Activated T-cell treated with anti-CD3 and anti-CD28 coated beads, Interleukin-2, amount 50 U/mL, for 72 hours (primary cell): ENCODE measurements around the gene TCF3. TPM values are rescaled to one million over a fixed set of nuclear protein-coding genes. Genes with fewer than 3 reads are reported as not detected.

Source experiments
- ATAC-seq, 2 donors: fragments of 150-1000 bp; cut with Tn5 transposase; replicated peaks in 1 of 2; 2 replicates each; pipeline ENCODE4 v1.10.0; 2021; ENCODE audit warnings: moderate library complexity in 2 of 2, mild to moderate bottlenecking in 1 of 2
- DNase-seq, 2 donors: peaks; one replicate each; pipeline ENCODE4 v3.0.0; 2021 to 2022; ENCODE audit warnings: mixed read lengths in 1 of 2
- H3K27ac Mint-ChIP-seq: one replicate; pipeline ENCODE4 v1.8.0; 2022; ENCODE audit warnings: mild to moderate bottlenecking, moderate library complexity, mixed read lengths
- H3K27me3 Mint-ChIP-seq: one replicate; pipeline ENCODE4 v1.8.0; 2022; ENCODE audit warnings: low read depth, mixed read lengths
- H3K36me3 Mint-ChIP-seq, 2 donors: one replicate each; pipeline ENCODE4 v1.8.0; 2022; ENCODE audit warnings: mixed read lengths in 2 of 2, mild to moderate bottlenecking in 1 of 2; ENCODE audit not compliant: insufficient read depth in 2 of 2
- H3K4me1 Mint-ChIP-seq: one replicate; pipeline ENCODE4 v1.8.0; 2022; ENCODE audit warnings: low read depth, mixed read lengths
- H3K4me3 Mint-ChIP-seq, 2 donors: one replicate each; pipeline ENCODE4 v1.8.0; 2022; ENCODE audit warnings: mild to moderate bottlenecking in 2 of 2, mixed read lengths in 2 of 2, moderate library complexity in 2 of 2
- H3K9me3 Mint-ChIP-seq, 2 donors: one replicate each; pipeline ENCODE4 v1.8.0; 2022; ENCODE audit warnings: mixed read lengths in 2 of 2
- total RNA-seq, 2 donors: library from RNA; stranded (reverse); gene quantifications; one replicate each; pipeline ENCODE4 v1.2.3, GENCODE V29; 2022

The TCF3 gene
- total RNA-seq, 2 donors from 2014 or later: 112 to 126 TPM

DNA sequence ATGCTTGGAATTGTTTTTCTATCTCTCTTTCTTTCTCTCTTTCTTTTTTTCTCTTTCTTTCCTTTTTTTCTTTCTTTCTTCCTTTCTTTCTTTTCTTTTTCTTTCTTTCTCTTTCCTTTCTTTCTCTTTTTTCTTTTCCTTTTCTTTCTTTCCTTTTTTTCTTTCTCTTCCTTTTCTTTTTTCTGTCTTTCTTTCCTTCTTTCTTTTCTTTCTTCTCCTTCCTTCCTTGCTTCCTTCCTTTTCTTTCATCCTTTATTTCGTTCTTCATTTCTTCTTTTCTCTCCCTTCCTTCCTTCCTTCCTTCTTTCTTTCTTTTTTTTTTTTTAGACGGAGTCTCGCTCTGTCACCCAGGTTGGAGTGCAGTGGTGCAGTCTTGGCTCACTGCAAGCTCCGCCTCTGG lies 82.4 kb downstream of the TCF3 start:
- H3K4me3 Mint-ChIP-seq: peak overlapping the region; percentile 3 to 65
- peaks cover 13% of the 10 kb centered on the region for H3K27me3 Mint-ChIP-seq
- no peaks in the 10 kb centered on the region for H3K9me3 Mint-ChIP-seq
- H3K27ac Mint-ChIP-seq: peak overlapping the region; percentile 79
- DNase-seq (no peak), ATAC-seq (no peak)
- H3K4me1 Mint-ChIP-seq: peaks cover 7% of the 10 kb centered on the region
- H3K36me3 Mint-ChIP-seq: no peaks in the 10 kb centered on the region

DNA sequence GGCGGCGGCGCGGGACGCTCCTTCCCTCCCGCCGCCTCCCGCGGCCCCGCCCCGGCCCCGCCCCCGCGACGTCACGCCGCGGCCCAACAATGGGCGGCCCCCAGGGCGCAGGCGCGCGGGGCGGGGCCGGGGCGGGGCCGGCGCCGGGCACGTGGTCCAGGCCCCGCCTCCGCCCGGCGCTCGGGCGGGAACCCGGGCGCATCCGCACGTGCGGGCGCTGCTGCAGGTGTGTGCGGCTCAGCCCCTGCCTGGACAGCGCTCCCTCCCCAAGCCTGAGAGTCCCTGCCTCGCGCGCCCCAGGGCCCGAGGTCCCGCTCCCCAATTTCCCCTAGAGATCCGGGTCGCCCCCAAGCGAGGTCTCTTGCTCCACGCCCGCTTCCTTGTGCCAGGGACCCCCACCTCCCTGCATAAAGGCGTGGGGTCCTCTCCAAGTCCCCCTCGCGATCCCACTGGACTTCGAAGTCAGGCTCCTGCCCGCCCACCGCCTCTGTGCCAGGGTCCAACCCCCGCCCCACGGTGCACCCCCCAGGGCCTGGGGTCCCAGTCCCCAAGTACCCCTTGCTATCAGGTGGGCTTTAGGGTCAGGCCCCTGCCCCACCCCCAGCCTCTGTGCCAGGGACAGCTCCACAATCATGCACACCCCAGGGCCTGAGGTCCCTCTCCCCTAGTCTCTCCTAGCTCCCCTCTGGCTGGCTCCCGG lies 83.9 kb downstream of the TCF3 start, which contains the start of gene MEX3D:
MEX3D (minus strand) TSS at position 6 of the 700 bp plus-strand sequence. CDS start 267 bp downstream, outside the sequence.
- DNase-seq: peak; percentile 80 to 88

GRCh38 chr19:1567848-1568227 lies 84.6 kb downstream of the TCF3 start:
- no peak overlapping the region for H3K27ac Mint-ChIP-seq
- no peaks in the 10 kb centered on the region for H3K9me3 Mint-ChIP-seq
- peaks cover 13% of the 10 kb centered on the region for H3K27me3 Mint-ChIP-seq
- peak; percentile 51 to 52 for ATAC-seq
- H3K36me3 Mint-ChIP-seq: no peaks in the 10 kb centered on the region
- peaks cover 7% of the 10 kb centered on the region for H3K4me1 Mint-ChIP-seq
- H3K4me3 Mint-ChIP-seq: no peak overlapping the region
- DNase-seq: no peak

More for the DNA sequence above, 83.9 kb downstream of the TCF3 start, which contains the start of gene MEX3D:
- ATAC-seq: peak; percentile 88 to 93
- Mint-ChIP-seq H3K27ac (no peak within 1 kb of the TSS), H3K4me3 (peak within 1 kb of the TSS; percentile 34 to 49), H3K27me3 (peaks cover 13% of the 10 kb centered on the region), H3K9me3 (no peaks in the 10 kb centered on the region), H3K36me3 (no peaks in the 10 kb centered on the region), H3K4me1 (peaks cover 7% of the 10 kb centered on the region)

DNA sequence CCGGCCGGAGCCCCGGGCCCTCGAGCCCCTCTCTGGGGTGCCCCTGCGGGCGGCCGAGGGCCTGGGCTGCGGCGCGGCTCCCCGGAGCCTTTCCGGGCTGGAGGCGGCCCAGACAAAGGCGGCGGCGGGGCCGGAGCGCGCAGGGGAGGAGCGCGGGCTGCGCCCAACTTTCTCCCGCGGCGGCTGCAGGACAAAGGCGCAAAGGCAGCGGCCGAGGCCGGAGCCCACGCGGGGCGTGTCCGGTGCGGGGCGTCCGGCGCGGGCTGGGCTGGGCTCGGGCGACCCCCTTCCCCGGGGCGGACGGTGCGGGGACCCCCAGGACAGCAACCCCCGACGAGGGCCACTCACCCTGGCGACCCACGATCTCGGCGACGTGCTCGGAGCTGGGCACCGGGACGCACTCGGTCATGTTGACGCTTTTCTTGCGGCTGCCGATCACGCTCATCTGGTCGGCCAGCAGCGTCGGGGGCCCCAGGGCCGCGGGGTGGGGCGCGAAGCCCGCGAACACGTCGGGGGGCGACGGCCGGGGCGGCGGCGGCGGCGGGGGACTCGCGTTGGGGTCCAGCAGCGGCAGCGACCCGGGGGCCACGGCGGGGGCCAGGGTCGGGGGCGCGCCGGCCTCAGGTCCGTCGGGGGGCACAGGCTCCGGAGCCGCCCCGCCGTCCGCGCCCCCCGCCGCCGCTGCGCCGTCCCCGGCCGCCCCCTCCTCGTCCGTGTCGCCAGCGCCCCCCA lies 85.1 kb downstream of the TCF3 start:
- Mint-ChIP-seq H3K4me3 (peak overlapping the region; percentile 34 to 49), H3K4me1 (peaks cover 7% of the 10 kb centered on the region), H3K36me3 (no peaks in the 10 kb centered on the region), H3K27ac (no peak overlapping the region), H3K27me3 (peaks cover 13% of the 10 kb centered on the region), H3K9me3 (no peaks in the 10 kb centered on the region)
- DNase-seq (peak in 1 of 2 donors; percentile 25), ATAC-seq (peak in 1 of 2 donors; percentile 16)

DNA sequence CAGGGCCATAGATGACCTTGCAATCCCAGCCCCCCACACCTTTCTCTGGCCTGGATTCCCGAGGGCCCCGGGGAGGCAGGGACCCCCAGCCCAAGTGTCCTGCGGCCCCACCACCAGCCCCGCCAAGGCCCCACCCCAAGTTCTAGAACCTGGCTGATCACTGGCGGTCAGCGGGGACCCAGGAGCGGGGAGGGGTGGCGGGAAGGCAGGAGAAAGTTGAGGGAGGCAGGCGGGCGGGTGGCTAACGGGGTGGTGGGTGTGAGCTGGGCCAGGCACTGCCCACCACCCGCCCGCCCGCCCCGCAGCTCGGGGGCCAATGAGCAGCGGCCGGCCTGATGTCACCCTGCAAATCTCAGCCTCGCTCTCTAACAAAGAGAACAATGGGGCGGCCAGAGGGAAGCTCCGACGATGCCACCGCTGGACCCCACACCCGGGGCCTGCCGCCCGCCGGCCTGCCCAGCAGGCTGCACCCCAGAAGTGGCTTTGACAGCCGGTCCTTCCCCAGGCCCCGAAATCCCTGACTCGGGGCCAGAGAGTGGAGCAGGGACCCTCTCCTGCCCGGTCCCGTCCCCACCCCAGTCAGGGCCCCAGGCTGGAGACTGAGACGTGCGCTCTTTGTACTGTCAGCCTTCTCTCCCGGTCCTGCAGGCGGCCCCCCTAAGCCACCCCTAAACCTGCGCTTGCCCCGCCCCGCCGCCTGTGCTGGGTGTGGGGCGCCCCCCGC lies 85.9 kb downstream of the TCF3 start:
- DNase-seq (no peak), ATAC-seq (no peak)
- no peaks in the 10 kb centered on the region for H3K36me3 Mint-ChIP-seq
- H3K27me3 Mint-ChIP-seq: peaks cover 13% of the 10 kb centered on the region
- no peak overlapping the region for H3K27ac Mint-ChIP-seq
- H3K9me3 Mint-ChIP-seq: no peaks in the 10 kb centered on the region
- peak overlapping the region in 1 of 2 donors; percentile 34 for H3K4me3 Mint-ChIP-seq
- peaks cover 7% of the 10 kb centered on the region for H3K4me1 Mint-ChIP-seq

- no peaks in the 10 kb centered on the region for H3K36me3 Mint-ChIP-seq
- no peaks in the 10 kb centered on the region for H3K9me3 Mint-ChIP-seq
- ATAC-seq: no peak
- no peaks in the 10 kb centered on the region for H3K4me1 Mint-ChIP-seq
- H3K27me3 Mint-ChIP-seq: no peaks in the 10 kb centered on the region
- H3K4me3 Mint-ChIP-seq: no peak overlapping the region
- no peak for DNase-seq
- no peak overlapping the region for H3K27ac Mint-ChIP-seq
Measured at GRCh38 chr19:1563251-1563650, 89.2 kb downstream of the TCF3 start.

GRCh38 chr19:1561236-1561842 lies 91.1 kb downstream of the TCF3 start:
- Mint-ChIP-seq H3K4me1 (no peaks in the 10 kb centered on the region), H3K36me3 (no peaks in the 10 kb centered on the region), H3K4me3 (no peak overlapping the region), H3K27me3 (no peaks in the 10 kb centered on the region), H3K9me3 (no peaks in the 10 kb centered on the region), H3K27ac (no peak overlapping the region)
- DNase-seq (no peak), ATAC-seq (no peak)

DNA sequence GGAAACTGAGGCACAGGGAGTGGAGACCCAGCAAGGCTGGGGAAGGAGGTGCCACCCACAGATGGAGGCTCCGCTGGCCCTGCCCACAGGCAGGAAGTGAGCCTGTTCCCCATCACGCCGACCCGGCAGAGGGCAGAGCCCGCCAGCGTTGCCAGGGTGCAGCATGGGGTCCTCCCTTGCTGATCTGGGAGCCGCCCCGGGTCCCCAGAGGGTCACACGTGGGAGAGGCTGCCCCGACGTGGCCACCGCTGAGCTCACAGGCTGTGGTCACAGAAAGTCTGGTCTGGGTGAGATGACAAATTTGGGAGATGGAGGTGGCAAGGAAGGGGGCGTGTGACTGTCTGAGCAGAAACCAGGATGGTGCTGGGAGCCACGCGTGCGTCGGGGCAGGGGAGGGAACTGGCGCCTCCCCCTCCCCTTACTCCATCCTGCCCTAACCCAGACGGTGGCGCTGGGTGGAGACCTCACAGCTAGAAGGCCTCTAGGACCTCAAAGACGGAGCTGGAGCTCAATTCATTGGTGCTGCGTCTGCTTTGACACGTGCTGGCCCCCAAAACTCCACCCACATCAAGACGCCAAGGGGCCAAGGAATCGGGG lies 92.0 kb downstream of the TCF3 start:
- no peaks in the 10 kb centered on the region for H3K27me3 Mint-ChIP-seq
- H3K9me3 Mint-ChIP-seq: no peaks in the 10 kb centered on the region
- no peak for ATAC-seq
- H3K27ac Mint-ChIP-seq: no peak overlapping the region
- H3K4me3 Mint-ChIP-seq: no peak overlapping the region
- no peaks in the 10 kb centered on the region for H3K4me1 Mint-ChIP-seq
- no peak for DNase-seq
- no peaks in the 10 kb centered on the region for H3K36me3 Mint-ChIP-seq

Other genes with a start within 250 kb of the TCF3 start
- 100 to 1,000 TPM; 219 to 252 TPM for gene DAZAP1, start 245.0 kb downstream of the TCF3 start, total RNA-seq
- gene RPS15, start 214.2 kb downstream of the TCF3 start, total RNA-seq: 1,000 to 10,000 TPM; 1,293 to 1,490 TPM
- gene APC2, start 202.5 kb downstream of the TCF3 start, total RNA-seq: under 1 TPM; 0.02 to 0.14 TPM
- gene C19orf25, start 173.4 kb downstream of the TCF3 start, total RNA-seq: 10 to 100 TPM; 28.1 to 31.7 TPM
- gene PCSK4, start 162.3 kb downstream of the TCF3 start, total RNA-seq: 10 to 100 TPM; 13.3 to 16.6 TPM
- 1 to 10 TPM; 1.7 to 3.8 TPM for gene REEP6, start 161.4 kb downstream of the TCF3 start, total RNA-seq
- gene ADAMTSL5, start 139.6 kb downstream of the TCF3 start, total RNA-seq: 1 to 10 TPM; 4.3 to 5.5 TPM
- gene PLK5, start 128.5 kb downstream of the TCF3 start, total RNA-seq: not detected
- 1 to 10 TPM; 6.4 to 6.8 TPM for gene MEX3D, start 84.3 kb downstream of the TCF3 start, total RNA-seq
- gene MBD3, start 59.8 kb downstream of the TCF3 start, total RNA-seq: 10 to 100 TPM; 71.2 to 77.9 TPM
- gene UQCR11, start 47.2 kb downstream of the TCF3 start, total RNA-seq: 100 to 1,000 TPM; 103 to 113 TPM
- gene ONECUT3, start 100.9 kb upstream of the TCF3 start, total RNA-seq: not detected
- 10 to 100 TPM; 12.1 to 12.8 TPM for gene ATP8B3, start 159.7 kb upstream of the TCF3 start, total RNA-seq
- gene REXO1, start 195.9 kb upstream of the TCF3 start, total RNA-seq: 10 to 100 TPM; 41.4 to 46.5 TPM
- gene KLF16, start 211.0 kb upstream of the TCF3 start, total RNA-seq: 10 to 100 TPM; 26.4 to 27.5 TPM
- 10 to 100 TPM; 84.2 to 92.1 TPM for gene ABHD17A, start 232.9 kb upstream of the TCF3 start, total RNA-seq